Ishikawa (cell line): Measurements from ENCODE around the gene ASB6.

ENCODE experiments used
- CREB1 ChIP-seq: IDR thresholded peaks from 2 replicates; pipeline ENCODE4 v1.6.1; 2012; ENCODE audit warnings: low read depth
- EGR1 ChIP-seq: IDR thresholded peaks from 2 replicates; pipeline ENCODE4 v1.6.1; 2012
- EP300 ChIP-seq: IDR thresholded peaks from 2 replicates; pipeline ENCODE4 v1.6.1; 2012; ENCODE audit warnings: borderline replicate concordance
- FOXM1 ChIP-seq: IDR thresholded peaks from 2 replicates; pipeline ENCODE4 v1.6.1; 2012; ENCODE audit warnings: low read depth, borderline replicate concordance
- NFIC ChIP-seq: IDR thresholded peaks from 2 replicates; pipeline ENCODE4 v1.6.1; 2012

DNA sequence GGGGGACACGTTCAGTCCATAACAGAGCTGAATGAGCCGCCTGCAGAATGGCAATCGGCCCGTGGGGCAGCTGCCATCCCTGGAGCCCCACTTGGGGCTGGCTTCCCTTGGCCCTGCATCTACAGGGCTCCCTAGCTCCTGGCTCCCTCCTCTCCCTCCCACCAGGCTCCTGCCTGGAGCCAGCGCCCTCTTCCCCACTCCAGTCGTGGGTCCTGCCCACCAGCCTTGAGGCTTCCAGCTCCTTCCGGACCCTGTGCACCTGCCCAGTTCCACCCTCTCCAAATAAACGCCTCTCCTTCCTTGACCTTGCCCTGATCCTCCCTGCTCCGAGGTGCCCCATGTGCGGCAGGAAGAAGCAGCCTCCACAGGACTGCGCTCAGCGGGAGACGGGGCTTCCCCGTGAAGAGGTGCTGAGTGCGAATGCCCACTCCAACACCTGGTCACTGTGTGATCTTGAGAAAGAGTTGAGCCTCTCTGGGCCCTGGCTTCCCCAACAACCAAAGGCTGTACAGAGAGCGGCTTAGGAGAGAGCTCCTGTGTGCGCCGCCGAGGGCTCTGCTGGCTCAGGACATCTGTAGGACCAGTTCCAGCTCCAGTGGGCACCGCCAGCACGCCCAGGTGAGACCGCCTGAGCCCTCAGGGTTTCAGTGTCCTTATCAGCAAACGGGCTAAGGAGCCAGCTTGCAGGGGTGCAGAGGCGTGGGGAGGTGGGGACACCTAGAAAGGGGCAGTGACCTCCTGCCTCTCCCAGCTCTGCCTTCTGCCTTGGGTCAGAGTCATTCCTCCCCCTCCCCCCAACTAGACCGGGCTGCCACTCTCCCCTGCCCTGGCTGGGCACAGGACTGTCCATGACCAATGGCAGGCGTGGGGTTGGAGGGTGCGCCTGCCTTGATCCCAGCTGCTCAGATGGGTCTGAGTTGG lies 33.1 kb downstream of the ASB6 start:
- TF ChIP-seq FOXM1, result no peak
- TF ChIP-seq CREB1, result no peak
- TF ChIP-seq EGR1, result no peak
- no peak for TF ChIP-seq NFIC
- TF ChIP-seq EP300, result no peak
